Astrocyte (in vitro differentiated cells and primary cell): Measurements from ENCODE around the gene SHISAL1. TPM values are rescaled to one million over a fixed set of nuclear protein-coding genes. Genes with fewer than 3 reads are reported as not detected.

Experiments used
- DNase-seq: peaks from one replicate; pipeline ENCODE4 v3.0.0-alpha.2; 2010; ENCODE audit warnings: low read depth
- FAIRE-seq: peaks from 2 replicates; lab custom pipeline; 2011; peaks lifted over from hg19 to GRCh38; lab: Jason Lieb, UNC
- H2AFZ ChIP-seq: 2 replicates; pipeline ENCODE4 v1.6.0; 2012; ENCODE audit warnings: low read depth, low read length, inconsistent platforms
- H3K27ac ChIP-seq: 2 replicates; pipeline ENCODE4 v1.5.1; 2011; ENCODE audit warnings: low read depth, low read length, inconsistent platforms
- H3K27me3 ChIP-seq: 2 replicates; pipeline ENCODE4 v1.6.0; 2011; ENCODE audit warnings: low read length, inconsistent platforms; ENCODE audit not compliant: insufficient read depth
- H3K36me3 ChIP-seq: 2 replicates; pipeline ENCODE4 v1.5.1; 2011; ENCODE audit warnings: low read length, inconsistent platforms; ENCODE audit not compliant: insufficient read depth
- H3K4me1 ChIP-seq: 2 replicates; pipeline ENCODE4 v1.5.1; 2011; ENCODE audit warnings: low read length, inconsistent platforms; ENCODE audit not compliant: insufficient read depth
- H3K4me2 ChIP-seq: 2 replicates; pipeline ENCODE4 v1.6.0; 2012; ENCODE audit warnings: low read length, inconsistent platforms
- H3K4me3 ChIP-seq: 2 replicates; pipeline ENCODE4 v1.5.1; 2011; ENCODE audit warnings: low read depth, mild to moderate bottlenecking, low read length, inconsistent platforms; ENCODE audit not compliant: insufficient read depth
- H3K79me2 ChIP-seq: 2 replicates; pipeline ENCODE4 v1.6.0; 2012; ENCODE audit warnings: mild to moderate bottlenecking, low read length, inconsistent platforms; ENCODE audit not compliant: insufficient read depth
- H3K9ac ChIP-seq: 2 replicates; pipeline ENCODE4 v1.6.0; 2012; ENCODE audit warnings: mild to moderate bottlenecking, low read length, inconsistent platforms
- H3K9me3 ChIP-seq: 2 replicates; pipeline ENCODE4 v1.5.1; 2012; ENCODE audit warnings: low read depth, mild to moderate bottlenecking, low read length, inconsistent platforms; ENCODE audit not compliant: insufficient read depth
- H4K20me1 ChIP-seq: 2 replicates; pipeline ENCODE4 v1.6.0; 2012; ENCODE audit warnings: low read length, inconsistent platforms; ENCODE audit not compliant: insufficient read depth
- H3K27ac Mint-ChIP-seq: one replicate; pipeline ENCODE4 v1.8.0; 2021; ENCODE audit warnings: mild to moderate bottlenecking, mixed read lengths; ENCODE audit not compliant: unreplicated experiment
- H3K27me3 Mint-ChIP-seq: one replicate; pipeline ENCODE4 v1.8.0; 2021; ENCODE audit warnings: low read depth, mixed read lengths; ENCODE audit not compliant: unreplicated experiment
- H3K36me3 Mint-ChIP-seq: one replicate; pipeline ENCODE4 v1.8.0; 2021; ENCODE audit warnings: low read depth, mixed read lengths; ENCODE audit not compliant: unreplicated experiment
- H3K4me1 Mint-ChIP-seq: one replicate; pipeline ENCODE4 v1.8.0; 2021; ENCODE audit warnings: low read depth, mixed read lengths; ENCODE audit not compliant: unreplicated experiment
- H3K4me3 Mint-ChIP-seq: one replicate; pipeline ENCODE4 v1.8.0; 2021; ENCODE audit warnings: mild to moderate bottlenecking, moderate library complexity, mixed read lengths; ENCODE audit not compliant: unreplicated experiment
- H3K9me3 Mint-ChIP-seq: one replicate; pipeline ENCODE4 v1.8.0; 2021; ENCODE audit warnings: mild to moderate bottlenecking, mixed read lengths; ENCODE audit not compliant: unreplicated experiment
- EZH2 ChIP-seq: IDR thresholded peaks from 2 replicates; pipeline ENCODE4 v1.6.1; 2012; ENCODE audit warnings: mild to moderate bottlenecking, low read length, inconsistent platforms; ENCODE audit not compliant: insufficient read depth
- total RNA-seq: library from RNA; stranded (reverse); gene quantifications from 2 replicates; pipeline ENCODE4 v1.2.1, GENCODE V29; 2021
- TF ChIP-seq, protein P1 (sequence below): IDR thresholded peaks from 2 replicates; pipeline ENCODE4 v1.5.1; 2011; ENCODE audit warnings: low read depth, mild to moderate bottlenecking, inconsistent platforms, low read length, moderate library complexity; ENCODE audit not compliant: insufficient read depth

Gene SHISAL1
- total RNA-seq, 1 donor from 2014 or later = 0.36 TPM

DNA sequence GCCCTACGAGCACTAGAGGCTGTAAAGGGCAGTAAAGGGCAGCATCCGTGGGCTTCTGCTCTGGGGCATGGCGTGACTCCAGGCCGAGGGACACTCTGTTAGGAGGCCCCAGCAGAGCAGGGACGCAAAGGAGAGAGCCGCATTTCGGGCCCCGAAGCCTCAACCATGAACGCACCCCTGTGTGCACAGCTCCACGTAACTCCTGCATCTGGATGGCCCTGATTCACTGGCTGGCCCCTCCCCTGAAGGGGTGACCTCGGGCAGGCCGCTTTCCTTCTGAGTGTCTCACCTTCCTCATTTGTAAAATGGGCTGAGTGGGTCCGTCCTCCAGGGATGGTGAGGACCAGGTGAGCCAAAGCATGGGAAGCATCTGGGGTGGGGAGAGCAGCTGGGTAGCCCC is 13.6 kb downstream of the SHISAL1 start:
- Histone ChIP-seq H3K27ac (no peak overlapping the region), H3K27me3 (peaks cover 7% of the 10 kb centered on the region), H3K9ac (no peak overlapping the region), H3K9me3 (no peaks in the 10 kb centered on the region), H2AFZ (no peak overlapping the region), H3K36me3 (no peaks in the 10 kb centered on the region), H3K4me3 (no peak overlapping the region), H3K4me2 (no peak overlapping the region), H4K20me1 (peaks cover 7% of the 10 kb centered on the region), H3K4me1 (no peaks in the 10 kb centered on the region), H3K79me2 (no peaks in the 10 kb centered on the region)
- DNase-seq = no peak
- Mint-ChIP-seq H3K27ac (no peak overlapping the region), H3K4me1 (no peaks in the 10 kb centered on the region), H3K36me3 (peaks cover 2% of the 10 kb centered on the region), H3K4me3 (no peak overlapping the region), H3K9me3 (peaks cover 4% of the 10 kb centered on the region), H3K27me3 (peaks cover 27% of the 10 kb centered on the region)
- no peak for FAIRE-seq
- TF ChIP-seq EZH2 = no peak
- TF ChIP-seq, protein P1, sequence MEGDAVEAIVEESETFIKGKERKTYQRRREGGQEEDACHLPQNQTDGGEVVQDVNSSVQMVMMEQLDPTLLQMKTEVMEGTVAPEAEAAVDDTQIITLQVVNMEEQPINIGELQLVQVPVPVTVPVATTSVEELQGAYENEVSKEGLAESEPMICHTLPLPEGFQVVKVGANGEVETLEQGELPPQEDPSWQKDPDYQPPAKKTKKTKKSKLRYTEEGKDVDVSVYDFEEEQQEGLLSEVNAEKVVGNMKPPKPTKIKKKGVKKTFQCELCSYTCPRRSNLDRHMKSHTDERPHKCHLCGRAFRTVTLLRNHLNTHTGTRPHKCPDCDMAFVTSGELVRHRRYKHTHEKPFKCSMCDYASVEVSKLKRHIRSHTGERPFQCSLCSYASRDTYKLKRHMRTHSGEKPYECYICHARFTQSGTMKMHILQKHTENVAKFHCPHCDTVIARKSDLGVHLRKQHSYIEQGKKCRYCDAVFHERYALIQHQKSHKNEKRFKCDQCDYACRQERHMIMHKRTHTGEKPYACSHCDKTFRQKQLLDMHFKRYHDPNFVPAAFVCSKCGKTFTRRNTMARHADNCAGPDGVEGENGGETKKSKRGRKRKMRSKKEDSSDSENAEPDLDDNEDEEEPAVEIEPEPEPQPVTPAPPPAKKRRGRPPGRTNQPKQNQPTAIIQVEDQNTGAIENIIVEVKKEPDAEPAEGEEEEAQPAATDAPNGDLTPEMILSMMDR = no peak

DNA sequence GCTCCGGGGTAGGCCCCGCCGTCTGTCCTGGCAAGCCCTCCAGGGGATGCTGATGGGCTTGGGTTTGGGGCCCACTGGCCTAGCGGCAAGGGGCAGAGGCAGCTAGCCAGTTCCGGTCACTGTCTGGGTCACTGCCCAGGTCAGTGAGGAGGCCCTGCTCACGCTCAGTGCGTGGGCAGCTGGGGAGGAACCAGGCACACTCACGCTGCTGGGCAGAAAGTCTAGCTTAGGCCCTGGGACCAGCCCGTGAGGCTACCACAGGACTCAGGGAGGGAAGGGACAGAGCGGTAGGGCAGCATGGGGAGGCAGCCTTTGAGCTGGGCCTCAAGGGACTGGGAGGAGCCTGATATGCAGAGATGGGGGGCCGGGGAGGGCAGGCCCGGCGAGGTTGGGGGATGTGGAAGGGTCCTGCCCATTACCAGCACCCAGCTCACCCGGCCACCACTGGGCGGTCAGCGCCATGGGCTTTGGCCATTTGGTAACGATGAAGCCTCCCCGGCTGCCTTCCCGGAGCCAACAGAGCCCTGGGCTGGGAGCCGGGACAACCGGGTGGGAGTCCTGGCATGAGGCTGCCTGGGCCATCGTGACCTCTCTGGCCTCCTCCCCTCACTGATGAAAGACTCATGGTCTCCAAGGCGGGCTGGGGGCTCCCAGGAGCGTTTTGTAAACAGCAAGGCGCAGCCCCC is 14.2 kb downstream of the SHISAL1 start:
- Mint-ChIP-seq H3K4me1 (no peaks in the 10 kb centered on the region), H3K4me3 (no peak overlapping the region), H3K9me3 (peaks cover 8% of the 10 kb centered on the region), H3K27me3 (peaks cover 27% of the 10 kb centered on the region), H3K36me3 (peaks cover 2% of the 10 kb centered on the region), H3K27ac (no peak overlapping the region)
- H3K27me3 ChIP-seq = peaks cover 7% of the 10 kb centered on the region
- H4K20me1 ChIP-seq = peaks cover 7% of the 10 kb centered on the region
- no peak overlapping the region for H3K9ac ChIP-seq
- H3K27ac ChIP-seq = no peak overlapping the region
- H3K4me1 ChIP-seq = no peaks in the 10 kb centered on the region
- no peaks in the 10 kb centered on the region for H3K36me3 ChIP-seq
- H2AFZ ChIP-seq = no peak overlapping the region
- no peaks in the 10 kb centered on the region for H3K79me2 ChIP-seq
- FAIRE-seq = no peak
- DNase-seq = no peak
- no peak overlapping the region for H3K4me2 ChIP-seq
- H3K4me3 ChIP-seq = no peak overlapping the region
- H3K9me3 ChIP-seq = no peaks in the 10 kb centered on the region
- TF ChIP-seq EZH2 = no peak
- TF ChIP-seq, protein P1 = no peak

DNA sequence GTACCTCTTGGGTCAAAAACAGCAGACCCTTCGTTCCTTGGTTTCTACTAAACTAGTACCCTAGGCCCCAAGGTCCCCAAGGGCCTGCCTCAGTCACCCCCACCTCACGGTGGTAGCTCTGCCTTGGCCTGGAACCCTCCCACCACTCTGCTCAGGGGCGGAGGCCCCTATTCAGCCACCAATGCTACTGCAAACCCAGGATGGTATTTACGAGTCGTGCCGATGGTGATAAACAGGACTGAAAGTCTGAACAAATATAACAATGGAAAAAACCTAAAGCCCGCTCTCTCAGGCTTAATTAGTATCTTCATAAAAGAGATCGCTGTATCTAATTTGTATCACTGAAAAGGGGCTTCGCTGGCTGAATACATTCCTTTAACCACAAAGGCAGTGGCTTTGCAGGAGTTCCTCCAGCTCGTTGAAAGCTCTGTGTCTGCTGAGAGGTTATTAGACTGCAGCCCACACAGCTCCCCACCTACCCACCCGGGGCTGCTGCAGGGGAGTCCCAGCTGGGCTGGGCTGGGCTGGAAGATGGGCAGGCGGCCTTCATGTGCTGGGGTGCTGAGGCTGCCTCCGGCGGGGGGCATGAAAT is 15.2 kb downstream of the SHISAL1 start:
- H3K4me3 Mint-ChIP-seq = no peak overlapping the region
- H3K9ac ChIP-seq = no peak overlapping the region
- no peak for FAIRE-seq
- H3K27me3 ChIP-seq = peaks cover 7% of the 10 kb centered on the region
- H3K9me3 Mint-ChIP-seq = peaks cover 8% of the 10 kb centered on the region
- H2AFZ ChIP-seq = no peak overlapping the region
- no peaks in the 10 kb centered on the region for H3K4me1 ChIP-seq
- H3K9me3 ChIP-seq = no peaks in the 10 kb centered on the region
- DNase-seq = no peak
- no peaks in the 10 kb centered on the region for H3K4me1 Mint-ChIP-seq
- H4K20me1 ChIP-seq = peaks cover 7% of the 10 kb centered on the region
- TF ChIP-seq EZH2 = no peak
- TF ChIP-seq, protein P1 = no peak
- H3K27me3 Mint-ChIP-seq = peaks cover 27% of the 10 kb centered on the region
- H3K79me2 ChIP-seq = no peaks in the 10 kb centered on the region
- no peak overlapping the region for H3K27ac ChIP-seq
- H3K4me2 ChIP-seq = no peak overlapping the region
- no peak overlapping the region for H3K4me3 ChIP-seq
- H3K27ac Mint-ChIP-seq = peak overlapping the region; percentile 75
- H3K36me3 ChIP-seq = no peaks in the 10 kb centered on the region
- H3K36me3 Mint-ChIP-seq = no peaks in the 10 kb centered on the region
